HCT116 (cell line): ENCODE data around the gene TRIB2. TPM values are rescaled to one million over a fixed set of nuclear protein-coding genes. Genes with fewer than 3 reads are reported as not detected.

Experiments
- ATAC-seq: fragments of 200-7000 bp; cut with Tn5 transposase; 2 replicates; pipeline ENCODE4 v1.9.1; 2020; ENCODE audit warnings: mild to moderate bottlenecking, moderate library complexity
- BruUV-seq: library from RNA; stranded (reverse); fragments of 400-500 nt; replicated peaks from 2 replicates; lab custom pipeline; 2021; lab: Mats Ljungman, UMichigan
- CTCF ChIA-PET: fragments of 300-600 bp; sonication (Branson Sonifier 250); formaldehyde crosslinking; loops from one replicate; lab custom pipeline; 2021; ENCODE audit warnings: antibody characterized with exemption; lab: Charles Lee
- POLR2A ChIA-PET: fragments of 300-600, 350-600 bp; sonication (Branson Sonifier 250); formaldehyde crosslinking; loops from one replicate; lab custom pipeline; 2021; ENCODE audit warnings: antibody characterized with exemption; lab: Charles Lee
- RAD21 ChIA-PET, 2 experiments: fragments of 300-600 bp; sonication (Branson Sonifier 250); formaldehyde crosslinking; loops; one replicate each; lab custom pipeline; 2023; ENCODE audit warnings: low total read pairs in 2 of 2; ENCODE audit not compliant: uncharacterized antibody in 2 of 2, unreplicated experiment in 2 of 2, low non-redundant PET in 1 of 2; lab: Charles Lee
- DNase-seq: peaks from one replicate; pipeline ENCODE4 v3.0.0-alpha.2; 2010; ENCODE audit warnings: low read depth, low spot score
- H2AFZ ChIP-seq: fragments of 200-600 bp; shearing (Covaris generic), sonication (generic); 2 replicates; pipeline ENCODE4 v1.6.1; 2017; ENCODE audit warnings: low read depth, mixed run types, mixed read lengths, antibody characterized with exemption, low read length; ENCODE audit not compliant: poor library complexity, severe bottlenecking
- H3K27ac ChIP-seq: 2 replicates; pipeline ENCODE4 v1.5.1; 2012; ENCODE audit warnings: low read depth, low read length
- H3K27me3 ChIP-seq: fragments of 200-600 bp; sonication (generic); 2 replicates; pipeline ENCODE4 v1.6.1; 2016; ENCODE audit warnings: mixed run types, low read length, mixed read lengths; ENCODE audit not compliant: insufficient read depth
- H3K36me3 ChIP-seq, 2 experiments: fragments of 200-500 bp in 1 of 2; fragments of 200-600 bp in 1 of 2; sonication (Bioruptor generic) in 1 of 2; sonication (generic) in 1 of 2; 2 replicates each; pipeline versions ENCODE4 v1.5.1 to v1.6.1; 2014 to 2016; ENCODE audit warnings: low read length in 2 of 2, inconsistent platforms in 1 of 2, mixed read lengths in 1 of 2, mixed run types in 1 of 2; ENCODE audit not compliant: insufficient read depth in 2 of 2, control insufficient read depth in 1 of 2
- H3K4me1 ChIP-seq, 2 experiments: fragments of 200-600 bp in 1 of 2; sonication (generic) in 1 of 2; 2 replicates each; pipeline versions ENCODE4 v1.5.1 to v1.6.1; 2012 to 2017; ENCODE audit warnings: low read length in 2 of 2, inconsistent platforms in 1 of 2, mild to moderate bottlenecking in 1 of 2, mixed read lengths in 1 of 2, mixed run types in 1 of 2, moderate library complexity in 1 of 2; ENCODE audit not compliant: insufficient read depth in 2 of 2, control insufficient read depth in 1 of 2
- H3K4me2 ChIP-seq: fragments of 200-600 bp; sonication (generic); 2 replicates; pipeline ENCODE4 v1.6.1; 2017; ENCODE audit warnings: mixed run types, low read length, mixed read lengths
- H3K4me3 ChIP-seq, 2 experiments: fragments of 200-600 bp in 1 of 2; sonication (generic) in 1 of 2; replicated peaks in 1 of 2; 2 replicates each; pipeline ENCODE4 v1.5.1; 2011 to 2016; ENCODE audit warnings: low read length in 2 of 2, control low read depth in 1 of 2, low read depth in 1 of 2, mild to moderate bottlenecking in 1 of 2, mixed read lengths in 1 of 2, mixed run types in 1 of 2
- H3K79me2 ChIP-seq: fragments of 200-600 bp; sonication (generic); 2 replicates; pipeline ENCODE4 v1.6.1; 2017; ENCODE audit warnings: mild to moderate bottlenecking, mixed run types, low read length, moderate library complexity, mixed read lengths; ENCODE audit not compliant: insufficient read depth
- H3K9ac ChIP-seq: fragments of 200-600 bp; sonication (generic); 2 replicates; pipeline ENCODE4 v1.6.1; 2016; ENCODE audit warnings: low read length, mixed read lengths
- H3K9me2 ChIP-seq: fragments of 200-600 bp; sonication (generic), shearing (Covaris generic); 2 replicates; pipeline ENCODE4 v1.6.1; 2017; ENCODE audit warnings: mixed run types, mild to moderate bottlenecking, moderate library complexity; ENCODE audit not compliant: insufficient read depth
- H3K9me3 ChIP-seq, 2 experiments: fragments of 200-500 bp in 1 of 2; fragments of 200-600 bp in 1 of 2; sonication (Bioruptor generic) in 1 of 2; sonication (generic) in 1 of 2; 2 replicates each; pipeline ENCODE4 v1.6.1; 2014 to 2017; ENCODE audit warnings: low read length in 2 of 2, mixed read lengths in 2 of 2, inconsistent platforms in 1 of 2, low read depth in 1 of 2, mild to moderate bottlenecking in 1 of 2, mixed run types in 1 of 2, moderate library complexity in 1 of 2; ENCODE audit not compliant: control insufficient read depth in 1 of 2, insufficient read depth in 1 of 2
- H4K20me1 ChIP-seq: fragments of 200-600 bp; sonication (generic), shearing (Covaris generic); 2 replicates; pipeline ENCODE4 v1.6.1; 2017; ENCODE audit warnings: mixed run types, mild to moderate bottlenecking, moderate library complexity; ENCODE audit not compliant: insufficient read depth
- CEBPB ChIP-seq: IDR thresholded peaks from 2 replicates; pipeline ENCODE4 v1.6.1; 2012; ENCODE audit warnings: low read depth
- ELF1 ChIP-seq: IDR thresholded peaks from 2 replicates; pipeline ENCODE4 v1.6.1; 2012; ENCODE audit warnings: low read depth, borderline replicate concordance
- EZH2 ChIP-seq: fragments of 200-600 bp; sonication (generic); IDR thresholded peaks from 2 replicates; pipeline ENCODE4 v1.6.1; 2017; ENCODE audit warnings: antibody characterized with exemption, mixed run types
- EZH2phosphoT487 ChIP-seq: fragments of 200-600 bp; IDR thresholded peaks from 2 replicates; pipeline ENCODE4 v1.6.1; 2018; ENCODE audit warnings: antibody characterized with exemption, borderline replicate concordance
- JUND ChIP-seq: IDR thresholded peaks from 2 replicates; pipeline ENCODE4 v1.6.1; 2012
- RAD21 ChIP-seq: IDR thresholded peaks from 2 replicates; pipeline ENCODE4 v1.6.1; 2012; ENCODE audit warnings: low read depth, mild to moderate bottlenecking
- SIN3A ChIP-seq: IDR thresholded peaks from 2 replicates; pipeline ENCODE4 v1.6.1; 2012; ENCODE audit warnings: low read depth
- SP1 ChIP-seq: IDR thresholded peaks from 2 replicates; pipeline ENCODE4 v1.6.1; 2012; ENCODE audit warnings: low read depth
- SRF ChIP-seq: IDR thresholded peaks from 2 replicates; pipeline ENCODE4 v1.6.1; 2012; ENCODE audit warnings: low read depth
- TCF7L2 ChIP-seq: IDR thresholded peaks from 2 replicates; pipeline ENCODE4 v1.7.0; 2011; ENCODE audit warnings: borderline replicate concordance, inconsistent platforms; ENCODE audit not compliant: insufficient read depth, insufficient read length; ENCODE audit errors: extremely low read depth
- YY1 ChIP-seq: IDR thresholded peaks from 2 replicates; pipeline ENCODE4 v1.6.1; 2011; ENCODE audit warnings: low read length, low read depth, moderate library complexity, mild to moderate bottlenecking; ENCODE audit not compliant: insufficient replicate concordance; ENCODE audit errors: extremely low read depth
- ZBTB33 ChIP-seq: IDR thresholded peaks from 2 replicates; pipeline ENCODE4 v1.6.1; 2011; ENCODE audit warnings: mild to moderate bottlenecking, low read length, moderate library complexity; ENCODE audit not compliant: insufficient replicate concordance; ENCODE audit errors: extremely low read depth
- ZNF274 ChIP-seq: fragments of 200-500 bp; sonication (Bioruptor generic); IDR thresholded peaks from 2 replicates; pipeline ENCODE4 v1.6.1; 2014; ENCODE audit warnings: mild to moderate bottlenecking, low read depth, low read length, inconsistent platforms
- intact Hi-C: fragments of 100-400 bp; cut with micrococcal nuclease; formaldehyde crosslinking; loops from 2 replicates; pipeline ENCODE4 v1.10.0; 2022
- total RNA-seq: library from RNA; stranded (reverse); gene quantifications from one replicate; pipeline ENCODE4 v1.2.1, GENCODE V29; 2021; ENCODE audit not compliant: unreplicated experiment

The TRIB2 gene
- total RNA-seq, 1 experiment from 2014 or later = 12.4 TPM

GRCh38 chr2:12685145-12685544, 31.6 kb upstream of the TRIB2 start:
- Histone ChIP-seq H3K79me2 (no peaks in the 10 kb centered on the region), H3K36me3 (no peaks in the 10 kb centered on the region), H3K27me3 (peaks cover 7% of the 10 kb centered on the region), H3K4me1 (no peaks in the 10 kb centered on the region), H3K4me3 (no peak overlapping the region), H3K9ac (no peak overlapping the region), H3K27ac (no peak overlapping the region), H2AFZ (no peak overlapping the region), H3K4me2 (no peak overlapping the region), H3K9me3 (no peaks in the 10 kb centered on the region), H3K9me2 (no peaks in the 10 kb centered on the region), H4K20me1 (no peaks in the 10 kb centered on the region)
- ATAC-seq (no peak), DNase-seq (no peak)
- no TSS peak for BruUV-seq
- POLR2A ChIA-PET = no interaction called here
- intact Hi-C loops = no loop called here
- RAD21 ChIA-PET = no interaction called here
- CTCF ChIA-PET = no interaction called here
- TF ChIP-seq EZH2 (no peak), ZBTB33 (no peak), ZNF274 (no peak), SIN3A (no peak), SP1 (no peak), JUND (no peak), SRF (no peak), YY1 (no peak), RAD21 (no peak), TCF7L2 (no peak), ELF1 (no peak), CEBPB (no peak), EZH2phosphoT487 (no peak)
